RWPE2 (cell line): ENCODE results near the gene RASGEF1C.

Source experiments
- ATAC-seq: fragments of 200-7000 bp; cut with Tn5 transposase; 3 replicates; pipeline ENCODE4 v1.9.1; 2021; ENCODE audit warnings: low read depth
- DNase-seq: peaks from one replicate; pipeline ENCODE4 v3.0.0-alpha.2; 2020; ENCODE audit warnings: low spot score
- H3K27ac ChIP-seq: fragments of 450-650 bp; 2 replicates; pipeline ENCODE4 v1.5.1; 2017; ENCODE audit warnings: mild to moderate bottlenecking; ENCODE audit not compliant: poor library complexity, severe bottlenecking
- H3K27me3 ChIP-seq: fragments of 250-450 bp; sonication (Bioruptor Pico); 2 replicates; pipeline ENCODE4 v1.5.1; 2021; ENCODE audit warnings: mild to moderate bottlenecking, moderate library complexity; ENCODE audit not compliant: insufficient read depth, poor library complexity, severe bottlenecking
- H3K36me3 ChIP-seq: fragments of 250-450 bp; sonication (Bioruptor Pico); 2 replicates; pipeline ENCODE4 v1.5.1; 2020; ENCODE audit warnings: low read depth, mild to moderate bottlenecking, moderate library complexity
- H3K4me1 ChIP-seq: fragments of 250-450 bp; sonication (Bioruptor Pico); 2 replicates; pipeline ENCODE4 v1.5.1; 2021; ENCODE audit warnings: mild to moderate bottlenecking, moderate library complexity; ENCODE audit not compliant: insufficient read depth, poor library complexity, severe bottlenecking
- H3K4me3 ChIP-seq: fragments of 250-450 bp; sonication (Bioruptor Pico); 2 replicates; pipeline ENCODE4 v1.5.1; 2021; ENCODE audit warnings: mild to moderate bottlenecking, moderate library complexity; ENCODE audit not compliant: severe bottlenecking
- H3K9me3 ChIP-seq: fragments of 250-450 bp; sonication (Bioruptor Pico); 2 replicates; pipeline ENCODE4 v1.5.1; 2021; ENCODE audit warnings: mild to moderate bottlenecking, moderate library complexity; ENCODE audit not compliant: severe bottlenecking
- TF ChIP-seq, protein P1 (sequence below): fragments of 450-650 bp; IDR thresholded peaks from one replicate; pipeline ENCODE4 v1.5.1; 2017; ENCODE audit warnings: mild to moderate bottlenecking, moderate library complexity; ENCODE audit not compliant: poor library complexity, severe bottlenecking

Gene RASGEF1C

DNA sequence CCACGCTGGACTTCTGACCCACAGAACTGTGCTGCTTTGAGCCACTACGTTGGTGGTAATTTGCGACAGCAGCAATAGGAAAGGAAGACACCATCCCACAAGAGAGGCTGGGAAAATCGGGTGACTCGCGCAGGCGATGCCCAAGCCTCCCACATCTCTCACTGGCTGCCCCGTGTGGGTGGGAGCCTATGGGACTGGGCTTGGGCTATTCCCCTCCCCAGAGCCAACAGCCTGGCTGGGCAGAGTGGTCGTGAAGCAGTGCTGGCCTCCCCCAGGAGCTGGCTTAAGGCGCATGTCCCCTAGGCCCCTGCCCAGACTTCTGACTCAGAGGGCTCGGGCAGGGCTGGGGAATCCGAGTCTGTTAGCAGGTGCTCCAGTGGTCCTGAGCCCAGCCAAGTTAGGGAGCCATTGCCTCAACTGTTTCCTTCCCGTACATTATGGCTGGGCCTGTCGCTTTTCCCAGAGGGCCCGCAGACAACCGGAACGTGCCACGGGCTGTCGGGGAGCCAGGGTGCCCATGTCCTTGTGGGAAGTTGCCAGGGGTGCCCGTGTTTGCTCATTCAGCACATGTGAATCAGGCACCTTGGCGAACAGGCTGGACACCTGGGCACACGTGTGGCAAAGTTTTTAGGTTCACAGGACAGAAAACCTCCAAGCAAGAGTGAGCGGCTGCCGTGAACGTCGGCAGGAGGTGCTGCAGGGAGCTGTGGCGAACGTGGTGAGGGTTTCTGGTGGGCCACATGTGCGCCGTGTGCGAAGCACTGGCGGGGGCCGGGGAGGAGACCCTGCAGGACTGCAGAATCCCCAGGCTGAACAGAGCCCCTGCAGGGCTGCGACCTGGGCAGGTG is 7.0 kb upstream of the RASGEF1C start:
- Histone ChIP-seq H3K4me3 (no peak overlapping the region), H3K36me3 (no peaks in the 10 kb centered on the region), H3K27ac (no peak overlapping the region), H3K9me3 (peaks cover 5% of the 10 kb centered on the region), H3K27me3 (no peaks in the 10 kb centered on the region), H3K4me1 (no peaks in the 10 kb centered on the region)
- ATAC-seq (no peak), DNase-seq (no peak)
- TF ChIP-seq, protein P1, sequence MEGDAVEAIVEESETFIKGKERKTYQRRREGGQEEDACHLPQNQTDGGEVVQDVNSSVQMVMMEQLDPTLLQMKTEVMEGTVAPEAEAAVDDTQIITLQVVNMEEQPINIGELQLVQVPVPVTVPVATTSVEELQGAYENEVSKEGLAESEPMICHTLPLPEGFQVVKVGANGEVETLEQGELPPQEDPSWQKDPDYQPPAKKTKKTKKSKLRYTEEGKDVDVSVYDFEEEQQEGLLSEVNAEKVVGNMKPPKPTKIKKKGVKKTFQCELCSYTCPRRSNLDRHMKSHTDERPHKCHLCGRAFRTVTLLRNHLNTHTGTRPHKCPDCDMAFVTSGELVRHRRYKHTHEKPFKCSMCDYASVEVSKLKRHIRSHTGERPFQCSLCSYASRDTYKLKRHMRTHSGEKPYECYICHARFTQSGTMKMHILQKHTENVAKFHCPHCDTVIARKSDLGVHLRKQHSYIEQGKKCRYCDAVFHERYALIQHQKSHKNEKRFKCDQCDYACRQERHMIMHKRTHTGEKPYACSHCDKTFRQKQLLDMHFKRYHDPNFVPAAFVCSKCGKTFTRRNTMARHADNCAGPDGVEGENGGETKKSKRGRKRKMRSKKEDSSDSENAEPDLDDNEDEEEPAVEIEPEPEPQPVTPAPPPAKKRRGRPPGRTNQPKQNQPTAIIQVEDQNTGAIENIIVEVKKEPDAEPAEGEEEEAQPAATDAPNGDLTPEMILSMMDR: no peak

DNA sequence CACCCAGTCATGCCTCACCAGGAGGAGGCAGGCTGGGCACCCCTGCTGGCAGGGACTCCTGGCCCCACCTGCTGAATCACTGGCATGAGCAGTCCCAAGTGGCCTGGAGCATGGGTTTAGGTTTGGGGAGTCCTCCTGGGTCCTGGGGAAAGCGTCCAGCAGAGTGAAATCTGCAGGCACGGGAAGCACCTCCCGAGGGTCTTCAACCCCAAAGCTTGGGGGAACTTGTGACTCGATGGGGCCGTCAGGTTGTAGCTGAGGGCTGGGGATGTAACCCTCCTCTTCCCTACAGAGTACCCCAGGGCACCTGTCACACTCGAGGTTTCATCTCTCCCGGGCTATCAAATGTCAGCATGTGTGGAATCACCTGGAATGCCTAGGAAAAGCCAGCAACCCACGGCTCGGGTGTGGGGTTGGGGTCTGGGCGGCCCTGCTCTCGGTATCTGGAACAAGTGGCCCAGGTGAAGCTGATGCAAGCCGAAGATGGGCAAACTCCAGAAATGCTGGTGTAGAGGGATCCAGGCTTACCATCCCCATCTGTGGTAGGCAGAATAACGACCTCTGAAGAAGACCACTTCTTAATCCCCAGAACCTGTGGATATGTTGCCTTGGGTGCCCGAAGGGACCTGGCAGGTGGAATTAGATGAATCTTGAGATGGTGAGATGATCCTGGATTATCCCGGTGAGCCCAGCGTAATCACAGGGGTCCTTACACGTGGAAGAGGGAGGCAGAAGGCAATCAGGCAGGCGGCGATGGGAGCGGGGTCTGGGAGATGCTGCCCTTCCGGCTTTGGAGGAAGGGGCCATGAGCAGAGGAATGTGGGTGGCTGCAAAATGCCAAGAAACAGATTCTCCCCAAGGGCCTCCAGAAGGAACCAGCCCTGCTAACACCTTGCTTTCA is 6.1 kb upstream of the RASGEF1C start:
- no peak overlapping the region for H3K4me3 ChIP-seq
- peaks cover 5% of the 10 kb centered on the region for H3K9me3 ChIP-seq
- DNase-seq: no peak
- H3K27ac ChIP-seq: no peak overlapping the region
- TF ChIP-seq, protein P1: no peak
- H3K36me3 ChIP-seq: no peaks in the 10 kb centered on the region
- no peak for ATAC-seq
- no peaks in the 10 kb centered on the region for H3K4me1 ChIP-seq
- H3K27me3 ChIP-seq: no peaks in the 10 kb centered on the region

- DNase-seq (no peak), ATAC-seq (no peak)
- no peak overlapping the region for H3K4me3 ChIP-seq
- peaks cover 4% of the 10 kb centered on the region for H3K9me3 ChIP-seq
- H3K27me3 ChIP-seq: peaks cover 5% of the 10 kb centered on the region
- no peaks in the 10 kb centered on the region for H3K36me3 ChIP-seq
- no peaks in the 10 kb centered on the region for H3K4me1 ChIP-seq
- TF ChIP-seq, protein P1: no peak
- H3K27ac ChIP-seq: no peak overlapping the region
These were observed 4.7 kb upstream of the RASGEF1C start for GRCh38 chr5:180213657-180214207.

DNA sequence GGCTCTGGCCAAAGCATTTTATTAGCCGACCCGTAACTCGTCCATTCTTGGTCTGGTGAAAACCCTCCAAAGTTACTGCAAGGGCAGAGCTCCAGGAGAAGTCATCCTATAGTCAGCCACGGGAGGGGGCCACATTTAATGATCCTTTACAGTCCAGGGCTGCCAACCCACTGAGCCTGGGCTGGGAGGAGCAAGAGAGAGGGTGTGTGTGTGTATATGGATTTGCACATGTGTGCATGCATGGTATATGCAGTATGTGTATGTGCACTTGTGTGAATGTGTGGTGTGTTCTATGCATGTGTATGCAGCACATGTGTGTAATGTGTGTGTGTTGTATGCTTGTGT is 4.2 kb upstream of the RASGEF1C start:
- DNase-seq: no peak
- no peaks in the 10 kb centered on the region for H3K4me1 ChIP-seq
- no peak overlapping the region for H3K4me3 ChIP-seq

More for the DNA sequence above, 4.2 kb upstream of the RASGEF1C start:
- Histone ChIP-seq H3K27ac (no peak overlapping the region), H3K27me3 (peaks cover 8% of the 10 kb centered on the region), H3K36me3 (no peaks in the 10 kb centered on the region), H3K9me3 (peaks cover 4% of the 10 kb centered on the region)
- TF ChIP-seq, protein P1: no peak
- no peak for ATAC-seq
